HG02798 (cell line): ENCODE data around the gene PIP5K1C.
"Not testable (repeated sequence)": the region's sequence is repeated elsewhere in the genome, so short reads cannot be mapped to it uniquely, and the experiment has no call there.

Experiments
- ATAC-seq: cut with Tn5 transposase; IDR thresholded peaks from one replicate; pipeline ENCODE4 v1.9.1; 2021; ENCODE audit warnings: mild to moderate bottlenecking; ENCODE audit not compliant: unreplicated experiment, poor library complexity

The PIP5K1C gene

DNA sequence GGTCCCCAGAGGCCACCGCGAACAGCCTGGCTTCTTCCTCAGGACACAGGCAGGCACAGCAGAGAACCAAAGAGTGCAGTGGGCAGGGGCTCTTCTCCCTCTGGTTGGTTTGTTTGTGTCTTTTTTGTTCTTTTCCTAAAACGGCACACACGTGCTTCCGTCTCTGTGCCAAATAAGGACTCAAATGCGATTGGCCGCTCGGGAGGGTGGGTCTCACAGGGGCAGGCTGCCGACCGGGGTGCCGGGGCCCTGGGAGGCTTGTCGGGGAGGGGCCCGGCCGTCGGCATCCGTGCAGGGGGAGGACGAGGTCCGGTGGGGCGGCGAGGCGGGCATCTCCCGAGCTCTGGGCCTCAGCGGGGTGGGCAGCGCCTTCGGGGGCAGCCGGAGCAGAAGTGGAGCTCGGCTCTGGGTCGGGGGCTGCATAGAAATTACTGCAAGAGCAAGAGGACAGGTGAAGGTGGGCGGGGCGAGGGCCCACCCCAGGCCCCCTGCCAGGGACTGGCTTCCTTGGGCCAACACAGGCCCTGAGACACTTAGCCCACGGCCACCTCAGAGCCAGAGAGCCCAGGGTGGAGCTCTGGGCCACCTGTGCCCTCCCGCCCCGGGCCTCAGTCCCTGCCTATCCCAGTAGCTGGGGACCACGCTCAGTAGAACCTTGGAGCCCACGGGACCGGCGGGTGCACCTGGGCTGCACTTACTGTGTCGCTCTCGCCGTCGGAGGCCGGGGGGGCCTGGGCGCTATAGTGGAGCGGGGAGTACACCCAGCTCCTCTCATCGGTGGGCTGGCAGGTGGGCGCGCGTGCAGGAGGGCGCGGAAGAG is 67.3 kb downstream of the PIP5K1C start:
- no peak for ATAC-seq

DNA sequence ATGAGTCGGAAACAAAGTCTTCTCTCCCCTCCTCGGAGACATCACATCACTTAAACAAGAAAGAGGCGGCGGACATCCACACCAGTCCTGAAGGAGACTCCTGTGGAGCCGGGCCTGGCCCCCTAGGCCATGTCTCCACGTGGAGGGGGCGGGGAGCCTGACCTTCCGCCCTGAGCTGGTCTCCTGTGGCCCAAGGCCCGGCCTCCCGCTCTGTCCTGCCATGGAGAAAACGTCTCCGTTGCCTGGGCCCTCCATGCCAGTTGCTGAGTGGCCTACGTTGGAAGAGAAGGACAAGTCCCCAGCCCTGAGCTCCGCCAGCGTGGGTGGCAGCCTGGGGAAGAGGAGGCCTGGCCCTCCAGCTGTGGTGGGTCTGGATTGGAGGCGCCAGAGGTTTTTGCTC is 68.2 kb downstream of the PIP5K1C start:
- ATAC-seq: no peak

DNA sequence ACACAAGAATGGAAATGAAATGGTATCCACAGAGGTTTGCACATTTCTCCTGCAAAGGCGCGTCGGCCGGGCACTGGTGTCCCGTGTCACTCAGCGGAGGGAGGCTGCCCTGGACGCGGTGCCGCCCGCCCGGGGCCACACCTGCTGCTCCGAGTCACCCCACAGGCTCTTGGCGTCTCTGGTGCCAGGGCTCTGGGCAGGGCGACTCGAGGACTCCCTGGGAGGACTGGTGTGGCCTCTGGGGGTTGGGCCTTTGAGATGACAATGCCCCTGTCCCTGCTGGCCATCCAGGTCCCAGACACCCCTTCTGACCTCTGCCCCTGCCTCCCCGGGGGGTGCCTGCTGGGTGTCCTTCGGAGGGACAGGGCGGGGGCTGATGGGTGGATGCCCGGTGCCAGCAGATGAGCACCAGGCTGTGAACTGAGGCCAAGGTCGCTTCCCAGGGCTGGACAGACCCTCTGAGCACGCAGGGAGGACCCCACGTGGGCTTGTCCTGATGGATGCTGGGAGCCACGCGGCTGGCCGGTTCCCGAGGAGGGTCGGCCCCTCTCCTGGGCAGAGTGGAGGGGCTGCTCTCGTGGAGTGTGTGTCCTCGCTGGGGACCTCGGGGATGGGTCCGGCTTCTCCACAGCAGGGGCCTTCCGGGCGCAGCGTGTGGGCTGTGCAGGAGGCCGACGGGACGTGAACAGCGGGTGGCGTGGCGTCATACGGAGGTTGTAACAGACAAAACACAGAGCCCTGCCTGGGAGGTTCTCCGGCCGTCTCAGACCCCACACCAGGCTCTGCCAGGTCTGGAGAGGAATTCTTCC is 69.0 kb downstream of the PIP5K1C start:
- no peak for ATAC-seq

DNA sequence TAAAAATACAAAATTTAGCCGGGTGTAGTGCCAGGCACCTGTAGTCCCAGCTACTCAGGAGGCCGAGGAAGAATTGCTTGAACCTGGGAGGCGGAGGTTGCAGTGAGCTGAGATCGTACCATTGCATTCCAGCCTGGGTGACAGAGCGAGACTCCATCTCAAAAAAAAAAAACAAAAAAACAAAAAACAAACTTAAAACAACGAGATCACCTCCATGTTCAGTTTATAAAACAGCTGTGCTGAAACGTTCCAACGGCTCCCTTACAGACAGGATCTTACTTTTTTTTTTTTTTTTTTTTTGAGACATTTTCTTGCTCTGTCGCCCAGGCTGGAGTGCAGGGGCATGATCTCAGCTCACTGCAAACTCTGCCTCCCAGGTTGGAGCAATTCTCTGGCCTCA is 71.5 kb downstream of the PIP5K1C start:
- not testable (repeated sequence) for ATAC-seq

DNA sequence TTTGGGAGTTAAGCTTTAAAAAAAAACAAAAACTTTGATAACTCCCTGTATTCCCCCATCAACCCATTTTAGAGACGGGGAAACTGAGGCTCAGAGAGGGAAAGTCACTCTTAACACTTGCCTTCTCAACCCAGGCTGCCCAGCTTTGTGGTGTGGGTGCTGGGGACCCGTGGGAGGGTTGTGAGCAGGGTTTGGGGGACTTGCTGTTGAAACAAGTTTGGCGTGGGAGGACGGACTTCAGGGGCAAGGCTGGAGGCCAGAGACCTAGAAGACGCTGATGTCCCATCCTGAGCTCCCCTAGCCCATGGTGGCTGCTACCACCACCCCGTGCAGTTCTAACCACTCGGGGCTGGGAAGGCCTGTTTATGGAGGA is 72.9 kb downstream of the PIP5K1C start:
- no peak for ATAC-seq

DNA sequence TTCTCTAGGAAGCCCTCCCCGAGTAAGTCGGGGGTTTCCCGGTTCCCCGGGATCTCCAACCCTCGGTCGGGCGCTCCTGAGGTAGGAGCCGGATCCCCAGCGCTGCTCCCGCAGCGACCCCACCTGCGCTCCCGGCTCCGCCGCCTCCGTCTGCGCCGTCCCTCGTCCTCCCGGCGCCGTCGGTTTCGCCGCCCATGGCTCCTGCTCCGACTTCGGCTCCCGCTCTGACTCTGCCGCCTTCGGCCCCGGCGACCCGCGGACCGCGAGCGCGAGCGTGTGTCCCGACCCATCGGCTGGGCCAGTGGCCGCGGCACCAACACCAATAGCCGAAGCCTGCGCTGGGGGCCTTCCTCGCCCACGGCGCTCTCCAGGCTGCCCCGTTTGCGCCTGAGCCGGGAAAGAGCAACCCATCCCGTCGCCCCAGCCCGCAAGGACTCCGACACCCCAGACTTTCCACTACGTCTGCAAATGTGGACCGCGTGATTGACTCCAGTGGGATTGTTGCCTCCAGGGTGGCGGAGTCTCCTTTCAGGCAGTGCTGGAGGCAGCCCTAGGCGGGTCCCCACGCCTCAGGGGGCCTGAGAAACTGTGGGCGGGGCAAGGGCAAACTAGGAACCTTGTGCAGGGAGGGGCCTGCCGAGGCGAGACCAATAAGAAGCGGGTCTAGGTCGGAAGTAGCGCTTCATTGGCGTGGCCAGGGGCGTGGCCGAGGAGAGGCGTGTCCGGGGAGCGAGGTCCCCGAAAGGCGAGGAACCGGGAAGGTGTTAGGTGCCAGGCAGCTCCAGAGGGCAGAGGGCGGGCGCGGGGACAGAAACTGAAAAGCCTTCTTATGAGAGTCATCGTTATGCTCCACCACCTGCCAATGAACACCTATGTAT is 73.6 kb downstream of the PIP5K1C start, which contains the start of gene CACTIN:
CACTIN (minus strand) TSS at position 318 of the 878 bp plus-strand sequence; CDS start at position 290, 28 bp downstream.
- peak; percentile 93 for ATAC-seq

DNA sequence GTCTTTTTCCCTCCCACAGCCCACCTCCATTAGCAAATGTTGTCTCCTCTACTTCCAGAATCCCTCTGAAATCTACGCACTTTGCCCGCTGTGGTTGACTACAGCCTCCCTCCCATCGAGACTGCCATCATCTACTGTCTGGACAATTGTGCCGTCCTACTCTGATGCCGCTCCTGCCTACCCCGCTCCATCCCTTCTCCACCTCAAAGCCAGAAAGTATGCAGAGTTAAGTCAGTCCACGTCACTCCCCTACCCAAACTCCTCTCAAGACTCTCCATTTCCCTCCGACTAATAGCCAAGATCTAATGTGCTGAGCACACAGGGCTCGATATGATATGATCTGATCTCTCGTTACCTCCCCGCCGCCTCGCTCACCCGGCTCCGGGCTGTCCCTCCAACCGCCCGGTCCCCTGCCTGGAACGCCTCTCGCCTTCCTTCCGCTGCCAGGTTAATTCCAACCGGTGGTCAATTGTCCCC is 74.2 kb downstream of the PIP5K1C start:
- no peak for ATAC-seq

DNA sequence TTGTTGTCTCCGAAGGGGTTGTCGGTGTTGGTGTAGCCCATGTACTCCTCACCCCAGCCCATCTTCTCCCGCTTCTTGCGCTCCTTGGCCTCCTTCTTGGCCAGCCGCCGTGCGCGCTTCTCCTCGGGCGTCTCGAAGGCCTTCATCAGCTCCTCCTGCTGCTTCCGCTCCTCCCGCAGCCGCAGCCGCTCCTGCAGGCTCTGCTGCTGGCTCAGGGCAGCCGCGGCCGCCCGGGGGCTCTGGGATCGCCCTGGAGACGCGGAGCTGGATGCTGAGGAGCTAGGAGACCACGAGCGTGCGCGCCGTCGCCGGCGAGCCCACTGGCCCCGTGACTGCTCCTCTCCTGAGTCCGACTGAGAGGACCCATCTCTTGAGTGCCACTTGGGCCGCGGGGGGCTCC is 76.6 kb downstream of the PIP5K1C start:
- ATAC-seq: no peak

DNA sequence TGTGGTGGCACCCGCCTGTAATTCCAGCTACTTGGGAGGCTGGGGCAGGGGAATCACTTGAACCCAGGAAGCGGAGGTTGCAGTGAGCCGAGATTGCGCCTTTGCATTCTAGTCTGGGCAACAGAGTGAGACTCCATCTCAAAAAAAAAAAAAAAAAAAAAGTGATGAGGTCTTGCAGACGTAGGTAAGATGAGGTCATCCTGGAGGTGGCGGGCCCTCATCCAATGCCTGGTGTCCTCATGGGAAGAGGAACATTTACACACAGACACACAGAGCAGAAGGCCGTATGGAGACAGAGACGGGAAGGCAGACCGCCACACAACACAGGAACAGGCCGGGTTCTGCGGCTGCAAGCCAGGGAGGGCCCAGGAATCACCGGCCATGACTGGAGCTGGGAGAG is 78.0 kb downstream of the PIP5K1C start:
- ATAC-seq: no peak

DNA sequence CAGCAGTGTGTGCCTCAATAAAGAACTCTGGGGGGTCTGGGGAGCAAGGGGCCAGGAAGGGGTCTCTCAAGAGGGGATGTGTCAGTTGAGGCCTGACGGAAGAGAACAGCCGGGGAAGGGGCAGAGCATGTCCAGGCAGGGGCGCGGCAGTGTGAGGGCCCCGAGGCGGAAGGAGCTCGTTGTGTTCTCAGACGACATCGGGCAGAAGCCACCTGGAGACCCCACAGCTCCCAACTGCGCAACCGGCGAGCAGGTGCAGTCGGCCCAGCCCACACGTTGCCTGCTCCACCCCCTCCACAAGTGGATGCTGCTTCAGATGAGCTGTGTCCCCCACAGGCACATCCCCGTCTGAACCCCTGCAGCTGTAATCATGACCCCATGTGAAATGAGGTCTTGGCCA is 78.6 kb downstream of the PIP5K1C start:
- ATAC-seq: no peak

DNA sequence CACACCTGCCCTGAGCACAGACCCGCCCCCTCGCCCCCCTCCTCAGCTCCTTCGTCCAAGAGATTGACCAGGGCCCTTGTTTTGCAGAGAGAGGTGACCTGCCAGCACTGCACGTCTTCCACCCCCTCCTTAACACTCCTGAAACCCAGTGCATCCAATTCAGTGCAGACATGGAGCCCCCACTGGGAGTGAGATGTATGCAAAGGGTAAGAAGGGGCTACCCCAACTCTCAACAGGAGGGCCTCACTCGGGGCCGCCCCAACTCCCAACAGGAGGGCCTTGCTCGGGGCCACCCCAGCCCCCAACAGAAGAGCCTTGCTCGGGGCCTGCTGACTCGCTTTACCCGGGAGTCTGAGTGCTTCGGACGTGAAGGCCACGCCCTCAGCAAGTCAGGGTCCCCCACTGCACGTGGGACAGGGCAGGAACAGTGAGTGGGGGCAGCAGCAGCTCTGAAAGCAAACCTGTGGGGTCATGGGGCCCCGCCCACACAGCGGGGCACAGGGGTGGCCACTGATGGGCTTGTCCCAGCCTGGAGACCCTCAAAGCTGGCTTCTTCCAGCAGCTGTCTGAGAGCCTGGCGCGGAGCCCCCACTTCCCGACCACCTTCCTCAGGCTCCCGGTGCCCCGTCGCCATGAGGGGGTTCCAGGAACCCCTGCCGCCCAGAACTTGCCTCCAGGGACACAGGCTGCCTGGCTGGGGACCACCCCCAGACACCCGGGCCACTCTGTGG is 79.3 kb downstream of the PIP5K1C start:
- no peak for ATAC-seq

DNA sequence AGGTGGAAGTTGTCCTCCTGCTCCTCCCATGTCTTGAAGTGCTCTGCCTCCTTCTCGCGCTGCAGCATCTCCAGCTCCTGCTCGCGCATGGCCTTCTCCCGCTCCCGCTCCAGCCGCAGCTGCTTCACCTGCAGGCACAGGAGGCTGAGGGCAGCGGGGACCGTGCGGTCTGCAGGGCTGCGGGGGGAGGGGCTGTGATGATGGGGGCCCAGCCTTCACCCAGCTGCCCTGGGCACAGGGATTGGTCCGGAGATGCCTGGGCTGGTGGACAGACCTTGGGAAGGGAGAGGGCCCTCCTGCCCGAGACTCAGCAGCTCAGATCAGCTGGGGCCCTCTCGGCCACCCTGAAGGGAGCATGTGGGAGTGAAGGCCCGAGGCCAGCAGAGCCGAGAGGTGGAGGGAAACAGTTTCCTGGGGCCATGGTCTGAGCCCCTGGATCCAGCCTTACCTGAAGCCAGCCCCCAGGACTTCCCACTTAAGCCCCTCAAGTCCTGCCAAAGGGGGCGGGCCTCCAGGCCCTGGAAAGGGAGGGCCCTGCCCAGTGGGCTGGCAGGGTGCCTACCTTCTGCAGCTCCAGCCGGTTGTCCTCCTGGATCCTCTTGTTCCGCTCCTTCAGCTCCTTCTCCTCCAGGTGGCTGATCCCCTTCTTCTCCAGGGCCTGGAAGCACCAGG is 80.0 kb downstream of the PIP5K1C start:
- no peak for ATAC-seq

DNA sequence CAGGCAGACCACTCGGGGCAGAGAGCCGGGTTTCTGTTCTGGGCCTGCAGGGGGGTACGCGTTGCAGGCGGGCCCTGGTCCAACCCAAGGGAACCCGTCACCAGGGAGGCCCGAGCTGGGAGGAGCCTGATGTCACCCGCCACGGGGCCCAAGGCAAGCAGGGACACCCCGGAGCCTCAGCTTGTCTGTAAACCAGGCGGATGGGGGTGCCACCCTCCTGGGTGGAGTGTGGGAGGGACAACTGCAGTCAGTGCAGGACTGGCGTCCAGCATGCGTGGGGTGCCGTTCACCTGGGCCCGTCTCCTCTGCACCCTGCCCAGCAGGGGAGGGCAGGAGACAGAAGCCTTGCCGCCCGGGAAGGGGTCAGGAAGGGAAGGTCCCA is 80.6 kb downstream of the PIP5K1C start:
- no peak for ATAC-seq

DNA sequence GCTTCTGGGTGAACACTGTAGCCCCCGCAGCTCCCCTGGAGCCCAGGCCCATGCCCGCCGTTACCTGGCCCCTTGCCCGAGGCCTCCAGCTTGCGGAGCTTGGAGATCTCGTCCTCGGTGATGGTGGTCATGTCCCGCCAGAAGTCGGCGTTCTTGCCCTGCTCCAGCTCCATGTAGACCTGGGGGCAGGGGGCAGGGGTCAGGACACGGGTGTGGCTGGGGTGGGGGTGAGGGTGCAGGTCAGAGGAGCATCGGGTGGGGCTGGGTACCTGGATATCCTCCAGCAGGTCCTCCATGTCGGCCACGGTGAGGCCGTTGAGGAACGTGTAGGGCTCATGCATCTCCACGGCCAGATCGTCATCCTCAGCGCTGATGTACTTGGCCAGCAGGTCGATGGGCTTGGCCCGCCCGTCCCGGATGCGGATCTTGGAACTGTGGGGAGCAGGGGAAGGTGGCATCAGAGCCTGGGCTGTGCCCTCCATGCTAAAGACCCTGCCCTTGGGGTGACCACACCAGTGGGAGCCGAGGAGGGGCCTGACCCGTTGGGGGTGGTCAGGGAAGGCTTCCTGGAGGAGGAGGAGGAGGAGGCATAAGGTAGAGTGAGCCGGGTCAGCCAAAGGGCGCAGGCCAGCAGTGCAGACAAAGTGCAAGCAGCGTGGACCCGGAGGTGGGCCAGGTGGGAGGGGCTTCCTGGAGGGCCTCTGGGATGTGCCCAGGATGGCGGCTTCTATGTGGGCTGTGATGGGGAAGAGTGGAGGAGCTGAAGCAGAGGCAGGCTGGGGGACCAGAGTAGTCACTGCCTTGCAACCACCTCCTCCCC is 81.2 kb downstream of the PIP5K1C start:
- ATAC-seq: no peak

DNA sequence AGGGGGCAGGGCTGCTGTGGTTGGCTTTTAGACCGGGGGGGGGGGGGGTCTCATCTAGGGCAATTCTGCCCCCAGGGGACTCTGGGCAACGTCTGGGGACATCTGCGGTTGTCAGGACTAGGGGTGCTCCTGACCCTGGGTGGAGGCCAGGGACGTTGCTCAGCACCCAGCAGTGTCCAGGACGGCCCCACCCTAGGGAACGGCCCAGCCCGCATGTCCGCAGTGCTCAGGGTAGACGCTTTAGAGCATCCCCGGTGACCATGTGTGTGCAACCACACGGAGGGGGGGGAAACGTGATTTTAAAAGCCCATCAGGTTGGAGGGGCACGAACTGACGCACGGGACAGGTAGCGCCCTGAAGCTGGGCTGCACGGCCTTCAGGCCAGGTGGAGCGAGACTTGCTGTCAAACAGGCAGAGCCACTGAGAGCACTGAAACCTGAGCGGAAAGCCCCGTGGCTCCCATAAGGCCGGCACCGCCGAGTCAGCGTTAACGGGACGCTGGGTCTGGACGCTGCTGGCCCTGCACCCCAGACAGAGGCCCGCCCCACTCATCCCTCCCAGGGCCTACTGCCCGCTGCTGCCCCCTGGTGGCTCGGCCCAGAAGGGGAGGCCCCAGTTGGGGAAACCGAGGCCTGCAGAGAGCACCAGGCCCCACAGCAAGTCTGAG is 82.0 kb downstream of the PIP5K1C start:
- peak; percentile 40 for ATAC-seq

DNA sequence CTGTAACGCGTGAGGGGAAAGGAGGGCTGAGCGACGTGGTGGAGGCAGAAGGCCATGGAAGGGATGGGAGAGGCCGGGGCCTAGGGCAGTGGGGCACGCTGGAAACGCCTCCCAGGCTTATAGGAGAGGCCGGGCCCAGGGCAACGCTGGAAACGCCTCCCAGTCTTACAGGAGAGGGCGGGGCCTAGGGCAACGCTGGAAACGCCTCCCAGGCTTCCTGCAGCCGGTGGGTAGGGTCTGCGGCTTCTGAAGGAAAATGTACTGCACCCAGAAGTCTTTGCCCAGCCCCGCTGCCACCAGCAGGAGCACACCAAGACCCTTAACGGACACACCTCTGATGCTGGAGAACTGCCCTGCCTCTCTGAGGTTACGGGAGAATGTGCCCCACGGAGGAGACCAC is 82.8 kb downstream of the PIP5K1C start:
- no peak for ATAC-seq

DNA sequence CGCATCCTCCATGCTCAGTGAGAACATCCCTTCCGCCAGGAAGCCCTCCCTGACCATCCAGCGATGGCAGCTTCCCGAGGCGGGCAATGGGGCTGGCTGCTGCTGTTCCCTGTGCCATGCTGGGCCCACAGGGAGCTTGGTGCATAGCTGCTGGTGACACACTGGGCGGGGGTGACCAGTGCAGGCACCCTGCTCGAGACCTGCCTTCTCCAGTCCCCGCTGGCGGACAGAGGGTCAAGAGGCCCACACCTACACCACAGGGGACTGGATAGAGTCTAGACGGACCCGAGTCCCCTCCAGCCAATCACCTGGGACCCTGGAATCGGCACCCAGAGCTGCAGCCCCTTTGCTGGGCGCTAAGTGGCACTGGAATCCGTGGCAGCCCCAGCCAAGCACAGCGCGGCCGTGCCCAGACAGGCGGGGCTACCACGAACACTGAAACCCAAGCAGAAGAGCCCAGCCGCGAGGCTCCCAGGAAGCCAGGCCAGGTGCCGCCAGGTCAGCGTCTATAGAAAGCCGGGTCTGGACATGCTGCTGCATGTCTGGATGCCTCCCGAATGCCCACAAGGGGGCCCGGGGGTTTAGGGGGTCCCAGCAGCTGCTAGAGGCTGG is 84.6 kb downstream of the PIP5K1C start:
- ATAC-seq: no peak
